Measurements from ENCODE around the gene GALNT10. TPM values are rescaled to one million over a fixed set of nuclear protein-coding genes. Genes with fewer than 3 reads are reported as not detected.

Gene GALNT10
- total and polyA plus RNA-seq, 2 of the 4 experiments (the other 2 are of a cell fraction), result 46.2 to 67.0 TPM

- CTCF ChIA-PET, result no interaction called here
- dilution Hi-C loops (cut with HindIII; ENCODE audit: low sequenced_read_pairs, unreplicated experiment), result no loop called here
- no peak for TF ChIP-seq MXI1 (IDR thresholded peaks at IDR 0.05; ENCODE audit: borderline replicate concordance, low read depth, low read length)
- Histone ChIP-seq H2BK20ac (ENCODE audit: low read depth, low read length) (no peak overlapping the region), H3K9me1 (ENCODE audit: insufficient read depth, low read length) (peaks cover 15% of the 10 kb centered on the region), H3K27me3 (ENCODE audit: control insufficient read depth, insufficient read depth, low read length) (no peaks in the 10 kb centered on the region), H3K27ac (ENCODE audit: insufficient read depth, low read length) (no peak overlapping the region), H4K20me1 (ENCODE audit: insufficient read depth, low read length) (no peaks in the 10 kb centered on the region), H3K23ac (ENCODE audit: low read depth, low read length) (no peak overlapping the region), H3K4ac (ENCODE audit: low read depth, low read length) (no peak overlapping the region), H2BK5ac (ENCODE audit: low read depth, low read length, poor library complexity, severe bottlenecking) (no peak overlapping the region), H2AK9ac (replicated peaks; ENCODE audit: low read depth, low read length, poor library complexity) (no peak overlapping the region), H3K56ac (ENCODE audit: extremely low read depth, insufficient read depth, low read length) (no peak overlapping the region), H2AFZ (replicated peaks; ENCODE audit: low read length, poor library complexity) (no peak overlapping the region), H3K9ac (ENCODE audit: low read depth, low read length) (no peak overlapping the region), H2BK15ac (ENCODE audit: low read depth, low read length) (no peak overlapping the region), H3K9me3 (ENCODE audit: control insufficient read depth, insufficient read depth, low read length) (no peaks in the 10 kb centered on the region), H4K8ac (ENCODE audit: low read depth in 2 of 2, low read length in 2 of 2) (no peak overlapping the region), H4K91ac (ENCODE audit: insufficient read depth, low read depth, low read length) (no peak overlapping the region), H2AK5ac (ENCODE audit: low read depth, low read length) (no peak overlapping the region), H2BK120ac (ENCODE audit: low read depth, low read length) (no peak overlapping the region), H3K36me3 (ENCODE audit: control insufficient read depth, insufficient read depth, low read length) (peaks cover 13% of the 10 kb centered on the region), H3K14ac (replicated peaks; ENCODE audit: low read depth, low read length) (no peak overlapping the region), H3K4me1 (ENCODE audit: control insufficient read depth, insufficient read depth, low read length) (no peaks in the 10 kb centered on the region), H4K5ac (ENCODE audit: low read depth, low read length) (no peak overlapping the region), H3K4me2 (ENCODE audit: low read depth, low read length) (no peak overlapping the region), H3K79me1 (ENCODE audit: low read depth in 1 of 2, low read length in 2 of 2) (peaks cover 0 to 12% of the 10 kb centered on the region in 2 experiments; a peak in 2 of 4 replicates), H3K18ac (ENCODE audit: low read depth, low read length) (no peak overlapping the region), H3K4me3 (ENCODE audit: insufficient read depth, low read depth, low read length) (no peak overlapping the region)
- intact Hi-C loops (cut with micrococcal nuclease), result loop anchor here (5.0 kb wide), 1 partner anchor 114 kb away; no protein-coding TSS in a partner anchor
- DNase-seq (no peak), ATAC-seq (ENCODE audit: low read depth) (no peak)
- POLR2A ChIA-PET (ENCODE audit: unreplicated experiment), result no interaction called here
- in situ Hi-C loops (cut with MboI; ENCODE audit: low sequenced_read_pairs), result no loop called here
- no TSS peak for BruUV-seq (replicated peaks)
- WGBS, 2 experiments (ENCODE audit: extremely low coverage in 2 of 2, insufficient read length in 1 of 2), result no CpG with 5 or more reads among the region's 7 CpGs
Observed at GRCh38 chr5:154390746-154391359, 200.3 kb downstream of the GALNT10 start.

Data from IMR-90 (cell line).